Fibroblast of skin of right quadriceps (primary cell): Measurements from ENCODE around the gene PTGDR2.
A peak's percentile ranks its signal among the peaks of the same experiment; 100 is the strongest.

Experiments
- DNase-seq: peaks from one replicate; pipeline ENCODE4 v3.0.0-alpha.2; 2013

The PTGDR2 gene

DNA sequence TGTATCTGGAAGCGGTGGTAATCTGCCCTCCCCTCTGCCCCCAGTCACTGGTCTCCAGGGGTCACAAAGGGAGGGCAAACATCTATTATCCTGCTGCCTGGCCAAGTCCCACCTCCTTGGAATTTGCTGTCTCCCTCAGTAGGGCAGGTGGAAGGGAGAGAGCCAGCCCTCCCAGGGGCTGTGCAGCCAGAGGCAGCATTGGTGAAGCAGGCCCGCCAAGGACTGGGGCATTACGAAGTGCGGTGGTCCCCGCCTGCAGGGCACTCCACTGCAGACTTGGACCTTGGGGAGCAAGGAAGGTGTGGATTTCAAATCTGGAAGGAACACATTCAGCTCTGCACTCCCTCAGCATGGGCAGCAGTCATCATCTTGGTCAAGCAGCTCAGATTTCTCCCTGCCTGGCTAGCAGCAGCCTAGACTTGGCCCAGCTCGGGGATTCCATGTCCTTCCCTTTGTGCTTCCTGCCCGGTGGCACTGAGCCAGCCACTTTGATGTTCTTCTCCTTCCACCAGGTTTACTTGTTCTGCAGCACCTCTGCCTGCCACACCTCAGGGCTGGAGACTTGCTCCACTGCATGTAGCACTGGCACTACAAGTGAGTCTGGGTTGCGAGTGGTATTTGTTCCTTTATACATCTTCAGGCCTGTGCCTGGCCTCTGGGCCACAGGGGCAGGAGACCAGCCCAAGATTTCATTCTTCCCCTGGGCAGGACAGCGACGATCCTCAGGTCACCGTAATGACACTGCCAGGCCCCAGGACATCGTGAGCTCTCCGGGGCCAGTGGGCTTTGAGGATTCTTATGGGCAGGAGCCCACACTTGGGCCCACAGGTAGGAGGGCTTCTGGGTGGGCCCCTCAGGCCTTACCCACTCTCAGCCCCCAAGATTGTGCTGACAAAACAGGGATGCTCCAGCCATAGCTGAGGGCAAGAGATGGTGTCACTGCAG, 18.9 kb upstream of the PTGDR2 start:
- no peak for DNase-seq

DNA sequence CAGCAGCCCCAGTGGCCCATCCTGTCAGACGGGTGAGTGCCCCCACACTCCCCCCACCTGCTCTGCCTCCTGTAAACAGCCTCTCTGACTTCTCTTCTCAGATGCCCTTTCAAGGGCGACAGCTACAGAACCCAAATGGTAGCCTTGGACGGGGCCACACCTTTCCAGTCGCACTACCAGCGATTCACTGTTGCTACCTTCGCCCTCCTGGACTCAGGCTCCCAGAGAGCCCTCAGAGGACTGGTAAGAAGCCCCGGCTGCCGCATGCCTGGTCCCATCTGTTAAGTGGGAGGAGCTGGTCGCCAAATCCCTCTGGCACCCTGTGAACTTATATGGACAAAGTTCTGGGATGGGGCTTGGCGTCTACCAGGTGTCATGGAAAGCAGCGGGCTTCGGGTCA, 17.8 kb upstream of the PTGDR2 start:
- DNase-seq: no peak

DNA sequence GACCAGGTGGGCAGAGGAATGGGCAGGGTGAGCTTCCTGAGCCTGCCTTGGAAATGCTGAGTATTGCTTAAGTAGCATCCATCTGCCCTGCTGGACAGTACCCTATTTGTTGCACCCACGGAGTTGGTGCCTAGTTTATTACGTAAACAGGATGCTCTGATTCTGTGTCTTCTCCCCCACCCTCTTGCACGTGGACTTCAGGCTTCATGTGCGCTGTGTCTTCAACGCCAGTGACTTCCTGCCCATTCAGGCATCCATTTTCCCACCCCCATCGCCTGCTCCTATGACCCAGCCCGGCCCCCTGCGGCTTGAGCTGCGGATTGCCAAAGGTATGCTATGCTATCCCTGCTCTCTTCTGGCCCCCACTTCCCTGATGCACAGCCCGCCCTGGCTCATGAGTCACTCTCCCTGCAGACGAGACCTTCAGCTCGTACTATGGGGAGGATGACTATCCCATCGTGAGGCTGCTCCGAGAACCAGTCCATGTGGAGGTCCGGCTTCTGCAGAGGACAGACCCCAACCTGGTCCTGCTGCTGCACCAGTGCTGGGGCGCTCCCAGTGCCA, 17.3 kb upstream of the PTGDR2 start:
- peak; percentile 85 for DNase-seq

DNA sequence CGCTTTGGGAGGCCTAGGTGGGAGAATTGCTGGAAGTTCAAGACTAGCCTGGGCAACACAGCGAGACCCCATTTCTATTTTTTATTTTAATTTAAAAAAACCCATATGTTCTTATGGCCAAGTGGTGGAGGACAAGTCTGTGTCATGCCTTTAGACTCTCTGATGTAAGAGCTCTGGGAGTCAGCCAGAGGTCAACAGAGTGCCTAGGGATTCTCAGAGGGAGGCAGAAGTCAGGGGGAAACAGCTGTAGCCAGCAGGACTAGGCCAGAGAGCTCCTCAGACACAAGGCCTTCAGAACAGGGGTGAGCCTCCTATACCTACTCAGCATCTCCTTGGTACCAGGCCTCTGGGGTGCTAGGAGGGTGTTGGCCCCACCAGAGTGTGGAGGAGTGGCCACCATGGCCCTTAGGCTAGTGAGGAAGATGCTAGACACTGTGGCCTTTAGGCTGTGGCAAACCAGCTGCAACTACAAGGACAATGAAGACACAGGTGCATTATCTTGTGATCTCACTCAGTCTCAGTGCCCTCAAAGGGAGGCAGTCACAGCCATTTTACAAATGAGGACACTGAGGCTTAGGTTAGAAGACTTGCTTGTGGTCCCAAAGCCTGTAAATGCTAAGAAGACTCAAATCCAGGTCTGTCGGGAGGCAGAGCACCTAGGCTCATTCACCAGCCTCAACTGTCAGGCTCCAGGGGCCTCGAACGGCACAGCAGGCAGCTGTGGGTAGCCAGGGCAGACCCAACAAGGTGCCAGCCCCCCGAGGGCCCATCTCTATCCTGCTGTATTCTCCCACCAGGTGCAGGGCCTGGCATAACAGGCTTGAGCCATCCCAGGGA, 16.6 kb upstream of the PTGDR2 start:
- DNase-seq: peak; percentile 61

DNA sequence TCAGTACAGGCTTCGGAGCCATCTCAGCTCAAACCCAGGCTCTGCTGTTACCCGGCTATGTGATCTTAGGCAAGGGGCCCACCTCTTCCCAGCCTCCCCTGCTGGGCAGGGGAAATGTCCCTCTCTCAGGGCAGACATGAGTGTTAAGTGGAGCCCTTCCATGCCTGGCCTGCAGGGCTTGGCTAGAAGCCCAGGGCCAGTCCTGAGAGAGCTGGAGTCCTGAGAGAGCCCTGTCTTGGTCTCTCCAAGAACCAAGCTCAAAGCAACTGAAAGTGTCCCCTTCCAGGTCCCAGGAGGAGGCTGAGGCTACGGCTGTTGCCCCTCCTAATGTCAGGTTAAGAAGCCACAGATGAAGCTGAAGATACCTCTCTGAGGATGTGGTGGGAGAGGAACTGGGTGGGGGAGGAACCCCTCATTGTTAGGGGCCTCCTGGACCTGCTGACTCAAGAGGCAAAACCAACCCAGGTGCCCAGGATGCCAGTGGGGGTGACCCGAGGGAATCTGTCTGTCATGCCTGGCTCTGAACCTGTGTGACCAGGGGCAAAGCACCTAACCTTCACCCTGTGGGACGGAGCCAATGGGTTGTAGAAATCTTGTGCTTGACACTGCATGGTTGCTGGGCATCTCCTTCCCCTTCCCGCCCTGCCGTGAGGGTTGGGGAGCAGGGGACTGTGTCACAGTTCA, 15.8 kb upstream of the PTGDR2 start:
- DNase-seq: peak; percentile 18

DNA sequence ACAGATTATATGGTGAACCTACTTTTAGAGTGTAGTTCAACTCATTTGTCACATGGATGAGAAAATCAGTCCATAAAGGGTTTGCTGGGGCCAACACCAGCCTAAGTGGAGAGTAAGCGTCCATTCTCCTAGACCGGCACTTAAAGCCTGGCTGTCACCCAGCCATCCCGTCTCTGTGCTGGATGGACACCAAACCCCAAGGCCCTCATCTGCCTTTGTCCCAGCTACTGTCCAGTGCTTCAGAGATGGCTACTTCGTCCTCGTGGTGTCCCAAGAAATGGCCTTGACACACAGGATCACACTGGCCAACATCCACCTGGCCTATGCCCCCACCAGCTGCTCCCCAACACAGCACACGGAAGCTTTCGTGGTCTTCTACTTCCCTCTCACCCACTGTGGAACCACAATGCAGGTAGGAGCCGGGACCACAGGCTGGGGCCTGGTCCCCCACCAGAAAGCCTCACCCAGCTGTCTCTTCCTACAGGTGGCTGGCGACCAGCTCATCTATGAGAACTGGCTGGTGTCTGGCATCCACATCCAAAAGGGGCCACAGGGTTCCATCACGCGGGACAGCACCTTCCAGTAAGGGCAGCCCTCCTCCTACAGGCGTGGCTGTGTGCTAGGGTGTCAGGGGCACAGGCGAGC, 15.1 kb upstream of the PTGDR2 start:
- DNase-seq: no peak

DNA sequence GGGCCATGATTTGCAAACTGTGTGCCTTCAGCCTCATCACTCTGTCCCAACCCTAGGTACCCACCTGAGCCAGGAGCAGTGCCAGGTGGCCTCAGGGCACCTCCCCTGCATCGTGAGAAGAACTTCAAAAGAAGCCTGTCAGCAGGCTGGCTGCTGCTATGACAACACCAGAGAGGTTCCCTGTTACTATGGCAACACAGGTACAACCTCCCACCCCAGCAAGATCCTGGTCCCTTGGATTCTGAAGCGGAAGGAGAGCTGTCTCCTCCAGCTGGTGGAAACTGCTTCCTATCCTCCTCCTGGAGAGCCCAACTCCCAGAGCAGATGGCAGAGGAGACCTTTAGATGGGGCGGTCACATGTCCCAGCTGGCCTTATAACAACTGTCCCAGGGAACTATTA, 14.5 kb upstream of the PTGDR2 start:
- DNase-seq: no peak

DNA sequence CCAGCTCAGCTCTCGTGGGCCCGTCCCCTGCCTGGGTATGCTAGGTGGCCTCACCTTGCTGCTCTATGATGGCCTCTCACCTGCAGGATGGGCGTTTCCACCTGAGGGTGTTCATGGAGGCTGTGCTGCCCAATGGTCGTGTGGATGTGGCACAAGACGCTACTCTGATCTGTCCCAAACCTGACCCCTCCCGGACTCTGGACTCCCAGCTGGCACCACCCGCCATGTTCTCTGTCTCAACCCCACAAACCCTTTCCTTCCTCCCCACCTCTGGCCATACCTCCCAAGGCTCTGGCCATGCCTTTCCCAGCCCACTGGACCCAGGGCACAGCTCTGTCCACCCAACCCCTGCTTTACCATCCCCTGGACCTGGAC, 13.7 kb upstream of the PTGDR2 start:
- DNase-seq: no peak

DNA sequence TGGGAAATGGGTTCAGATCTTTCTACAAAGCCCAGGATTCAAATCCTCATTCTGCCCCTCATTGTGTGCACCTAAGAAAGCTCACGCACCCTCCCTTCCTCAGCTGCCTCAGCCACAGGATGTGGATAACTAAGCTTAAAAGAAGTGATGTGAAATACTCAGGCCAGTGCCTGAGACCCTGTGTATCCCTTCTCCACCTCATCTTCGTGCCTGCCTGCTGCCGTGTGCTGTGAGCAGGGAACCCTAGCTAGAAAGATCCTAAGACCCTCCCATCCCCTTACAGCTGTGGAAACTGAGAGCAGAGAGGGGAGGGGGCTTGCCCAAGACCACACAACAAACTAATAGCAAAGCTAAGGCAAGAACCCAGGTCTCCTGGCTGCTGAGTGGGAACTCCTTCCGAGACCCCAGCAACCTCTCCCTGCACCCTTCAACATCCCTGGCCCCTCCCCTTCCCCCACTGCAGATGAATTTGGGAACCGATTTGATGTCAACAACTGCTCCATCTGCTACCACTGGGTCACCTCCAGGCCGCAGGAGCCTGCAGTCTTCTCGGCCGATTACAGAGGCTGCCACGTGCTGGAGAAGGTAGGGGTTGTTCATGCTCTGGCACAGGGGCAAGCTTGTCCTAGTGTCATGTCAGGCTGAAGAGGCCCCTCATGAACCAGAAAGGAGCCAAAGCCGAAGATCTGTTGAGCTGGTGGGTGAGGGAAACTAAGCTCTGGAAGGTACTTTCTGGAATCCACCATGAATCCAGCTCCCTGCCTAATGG, 13.1 kb upstream of the PTGDR2 start:
- DNase-seq: no peak

DNA sequence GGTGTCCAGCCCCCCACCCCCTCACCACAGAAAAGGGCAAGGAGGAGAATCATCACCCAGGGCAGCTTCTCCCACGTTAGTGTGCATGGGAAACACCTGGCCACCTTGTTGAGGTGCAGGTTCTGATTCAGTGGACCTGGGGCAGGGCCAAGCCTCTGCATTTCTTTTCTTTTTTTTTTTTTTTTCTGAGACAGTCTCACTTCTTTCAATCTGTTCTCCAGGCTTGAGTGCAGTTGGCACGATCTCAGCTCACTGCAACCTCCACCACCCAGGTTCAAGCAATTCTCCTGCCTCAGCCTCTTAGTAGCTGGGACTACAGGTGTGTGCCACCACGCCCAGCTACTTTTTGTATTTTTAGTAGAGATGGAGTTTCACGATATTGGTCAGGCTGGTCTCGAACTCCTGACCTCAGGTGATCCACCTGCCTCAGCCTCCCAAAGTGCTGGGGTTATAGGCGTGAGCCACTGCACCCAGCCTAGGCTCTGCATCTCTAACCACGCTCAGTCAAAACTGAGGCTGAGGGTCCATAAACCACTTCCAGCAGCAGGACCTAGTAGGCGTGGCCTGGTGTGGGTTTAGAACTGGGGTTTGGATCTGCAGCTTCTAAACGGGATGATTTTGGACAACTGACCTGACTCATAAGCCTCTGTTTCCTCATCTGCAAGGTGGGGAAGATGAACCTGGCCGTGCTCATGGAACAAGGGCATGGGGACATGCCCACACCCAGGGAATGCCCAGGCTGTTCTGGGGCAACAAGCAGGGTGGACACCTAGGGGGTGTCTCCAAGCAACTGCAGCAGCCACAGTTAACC, 12.3 kb upstream of the PTGDR2 start:
- no peak for DNase-seq

DNA sequence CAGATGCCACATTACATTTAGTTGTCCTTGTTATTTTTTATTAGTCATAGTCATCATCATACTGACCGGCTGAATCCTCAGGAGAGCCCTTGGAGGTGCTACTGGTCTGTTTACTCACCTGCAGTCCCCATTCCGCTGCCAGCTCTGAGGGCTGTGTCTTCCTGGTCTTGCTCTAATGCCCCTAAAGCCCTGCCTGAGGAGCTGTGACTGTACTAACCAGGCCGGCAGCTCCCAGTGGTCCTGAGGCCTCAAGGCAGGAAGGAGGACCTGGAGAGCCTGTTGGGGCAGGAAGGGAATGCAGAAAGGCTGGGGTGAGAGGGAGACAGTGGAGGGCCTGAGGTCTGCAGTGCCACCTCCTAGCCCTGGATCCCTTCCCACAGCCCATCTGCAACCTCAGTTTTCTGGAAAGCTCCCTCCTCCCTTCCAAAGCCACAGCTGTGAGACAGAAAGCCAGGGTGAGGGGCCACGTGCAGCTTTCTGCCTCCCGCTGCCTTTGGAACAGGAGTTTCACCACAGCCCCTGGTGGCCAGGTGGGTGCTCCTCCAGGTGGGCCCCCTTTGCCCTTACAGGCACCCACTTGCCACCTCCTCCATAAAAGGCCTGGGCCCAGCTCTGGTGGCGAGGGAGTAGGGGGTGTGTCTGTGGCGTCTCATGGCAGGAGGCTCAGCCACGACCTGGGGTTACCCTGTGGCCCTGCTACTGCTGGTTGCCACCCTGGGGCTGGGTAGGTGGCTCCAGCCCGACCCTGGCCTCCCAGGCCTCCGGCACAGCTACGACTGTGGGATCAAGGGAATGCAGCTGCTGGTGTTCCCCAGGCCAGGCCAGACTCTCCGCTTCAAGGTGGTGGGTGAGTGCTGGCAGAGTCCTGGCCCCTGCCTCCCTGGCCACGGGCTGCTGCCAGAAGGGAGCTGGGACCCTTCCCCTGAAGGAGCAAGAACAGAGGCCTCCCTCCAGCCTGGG, 11.4 kb upstream of the PTGDR2 start, which contains the start of gene ZP1:
Gene ZP1, plus strand, starts transcription at position 632 of the 960 bp plus-strand sequence. Its CDS starts 20 bp downstream, at position 652.
- DNase-seq: no peak

DNA sequence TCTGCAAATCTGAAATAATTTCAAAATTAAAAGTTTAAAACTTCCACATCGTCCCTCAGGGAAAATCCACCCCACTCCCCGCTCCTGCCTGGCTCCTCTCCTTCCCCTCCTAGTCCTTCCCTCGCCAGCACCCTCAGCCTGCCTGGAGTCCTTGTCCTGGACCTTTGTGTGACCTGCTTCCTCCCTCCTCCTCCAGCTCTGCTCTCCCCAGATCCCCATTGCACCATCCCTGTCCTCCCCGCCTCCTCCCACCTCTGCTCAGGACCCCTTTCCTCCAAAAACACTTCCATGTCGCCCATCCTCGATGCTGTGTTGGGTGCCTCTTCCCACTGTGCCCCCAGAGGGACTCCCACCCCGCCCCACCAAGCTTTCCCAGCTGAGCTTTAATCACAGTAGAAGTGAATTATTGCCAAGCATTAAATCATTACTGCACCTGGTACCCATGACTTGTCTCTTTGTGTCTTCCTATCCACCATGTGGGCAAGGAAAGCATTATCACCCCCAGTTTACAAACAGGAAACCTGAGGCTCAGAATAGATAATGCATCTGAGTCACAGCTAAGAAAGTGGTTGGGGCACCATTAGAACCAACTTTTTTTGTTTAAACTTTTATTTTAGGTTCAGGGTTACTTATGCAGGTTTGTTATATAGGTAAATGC, 9.2 kb upstream of the PTGDR2 start:
- no peak for DNase-seq

DNA sequence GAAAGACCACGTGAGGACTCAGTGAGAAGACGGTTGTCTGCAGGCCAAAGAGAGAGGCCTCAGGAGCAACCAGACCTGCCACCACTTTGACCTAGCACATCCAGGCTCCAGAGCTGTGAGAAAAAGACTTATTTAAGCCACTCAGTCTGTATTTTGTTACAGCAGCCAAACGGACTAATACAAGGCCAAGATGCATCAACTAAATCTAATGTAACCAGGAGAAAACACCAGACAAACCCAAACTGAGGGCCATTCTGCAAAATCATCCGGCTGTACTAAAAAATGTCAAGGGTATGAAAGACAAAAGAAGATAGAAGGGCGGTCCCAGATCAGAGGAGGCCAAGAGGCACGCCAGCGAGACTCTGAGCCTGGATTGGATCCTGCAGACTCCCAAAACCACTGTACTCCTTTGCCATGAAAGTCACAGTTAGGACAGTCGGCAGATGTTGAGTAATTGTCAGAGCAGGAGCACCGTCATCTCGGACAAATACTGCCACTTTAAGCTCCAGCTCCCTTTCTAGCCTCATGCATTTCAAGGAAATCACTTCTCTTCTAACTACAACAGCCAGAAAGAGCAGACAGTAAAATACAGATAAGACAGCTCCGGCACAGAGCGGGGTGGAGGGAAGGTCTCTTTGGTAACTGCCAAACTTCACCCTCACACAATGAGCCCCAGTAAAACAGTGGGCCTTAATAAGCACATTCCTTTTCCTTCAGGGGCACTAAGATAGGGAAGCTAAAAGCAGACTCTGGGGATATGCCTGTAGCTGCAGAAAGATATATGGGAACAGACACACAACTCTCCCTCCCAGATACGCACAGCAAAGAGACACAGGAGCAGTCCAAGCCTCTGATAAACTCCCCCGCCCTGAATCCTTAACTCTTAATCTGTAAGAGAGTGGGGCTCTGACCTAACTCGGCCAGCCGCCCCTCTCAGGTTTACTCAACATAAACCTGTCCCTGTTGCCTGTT, 8.1 kb upstream of the PTGDR2 start:
- no peak for DNase-seq

DNA sequence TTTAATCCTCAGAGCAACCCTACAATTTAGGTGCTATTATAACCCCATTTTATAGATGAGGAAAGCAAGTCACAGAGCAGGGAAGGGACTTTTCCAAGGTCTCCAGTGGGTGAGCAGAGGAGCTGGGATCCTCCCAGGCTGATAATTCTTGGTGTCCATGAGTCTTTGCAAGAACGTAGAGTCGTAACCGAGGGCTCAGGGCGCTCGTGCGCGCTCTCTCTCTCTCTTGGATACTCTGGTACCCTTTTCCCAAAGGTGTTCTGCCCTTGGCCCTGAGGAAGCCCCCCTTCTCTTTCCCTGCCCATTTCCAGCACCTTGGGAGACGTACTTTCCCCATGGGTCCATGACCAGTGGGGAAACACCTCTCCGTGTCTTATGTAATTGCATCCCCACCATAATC, 6.4 kb upstream of the PTGDR2 start:
- DNase-seq: no peak

DNA sequence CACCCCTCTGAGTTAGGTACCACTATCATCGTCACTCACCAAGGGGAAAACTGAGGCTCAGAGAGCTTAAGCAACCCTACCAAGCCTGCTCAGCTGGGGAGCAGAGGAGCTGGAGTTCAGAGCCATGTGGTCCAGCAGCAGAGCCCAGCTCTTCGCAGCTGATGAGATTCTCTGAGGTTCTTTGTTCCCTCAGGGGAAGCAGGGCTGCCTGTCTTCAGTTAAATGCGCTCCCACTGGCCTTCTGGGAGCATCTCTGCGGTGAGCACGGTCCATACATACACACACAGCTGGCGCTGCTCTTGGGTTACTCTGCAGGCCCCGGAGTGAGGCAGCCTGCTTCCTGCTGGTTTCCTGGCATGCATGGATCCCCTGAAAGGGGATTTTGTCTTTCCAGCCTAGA, 5.2 kb upstream of the PTGDR2 start:
- DNase-seq: no peak

DNA sequence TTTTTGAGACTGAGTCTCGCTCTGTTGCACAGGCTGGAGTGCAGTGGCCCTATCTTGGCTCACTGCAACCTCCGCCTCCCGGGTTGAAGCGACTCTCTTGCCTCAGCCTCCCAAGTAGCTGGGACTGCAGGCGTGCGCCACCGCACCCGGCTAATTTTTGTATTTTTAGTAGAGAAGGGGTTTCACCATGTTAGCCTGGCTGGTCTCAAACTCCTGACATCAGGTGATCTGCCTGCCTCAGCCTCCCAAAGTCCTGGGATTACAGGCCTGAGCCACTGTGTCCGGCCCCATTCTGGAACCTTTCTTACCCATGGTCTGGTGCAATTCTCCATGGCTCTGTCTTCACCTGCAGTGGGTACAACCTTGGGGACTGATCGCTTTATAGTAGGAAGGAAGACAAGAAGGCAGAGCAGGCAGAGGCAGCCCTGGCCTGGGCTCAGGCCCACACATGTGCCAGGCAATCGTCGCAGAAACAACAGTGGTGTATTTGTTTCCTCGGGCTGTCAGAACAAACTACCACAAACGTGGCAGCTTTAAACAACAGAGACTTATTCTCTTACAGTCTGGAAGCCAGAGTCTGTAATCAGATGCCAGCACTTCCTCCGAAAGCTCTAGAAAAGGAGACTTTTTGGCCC, 4.0 kb upstream of the PTGDR2 start:
- no peak for DNase-seq
